HCEC 1CT (cell line): ENCODE results near the gene CHST13.
A peak's percentile ranks its signal among the peaks of the same experiment; 100 is the strongest.
"Not testable (repeated sequence)": the region's sequence is repeated elsewhere in the genome, so short reads cannot be mapped to it uniquely, and the experiment has no call there.

Source experiments
- DNase-seq: peaks from one replicate; pipeline ENCODE4 v3.0.0-alpha.2; 2017

CHST13 gene

DNA sequence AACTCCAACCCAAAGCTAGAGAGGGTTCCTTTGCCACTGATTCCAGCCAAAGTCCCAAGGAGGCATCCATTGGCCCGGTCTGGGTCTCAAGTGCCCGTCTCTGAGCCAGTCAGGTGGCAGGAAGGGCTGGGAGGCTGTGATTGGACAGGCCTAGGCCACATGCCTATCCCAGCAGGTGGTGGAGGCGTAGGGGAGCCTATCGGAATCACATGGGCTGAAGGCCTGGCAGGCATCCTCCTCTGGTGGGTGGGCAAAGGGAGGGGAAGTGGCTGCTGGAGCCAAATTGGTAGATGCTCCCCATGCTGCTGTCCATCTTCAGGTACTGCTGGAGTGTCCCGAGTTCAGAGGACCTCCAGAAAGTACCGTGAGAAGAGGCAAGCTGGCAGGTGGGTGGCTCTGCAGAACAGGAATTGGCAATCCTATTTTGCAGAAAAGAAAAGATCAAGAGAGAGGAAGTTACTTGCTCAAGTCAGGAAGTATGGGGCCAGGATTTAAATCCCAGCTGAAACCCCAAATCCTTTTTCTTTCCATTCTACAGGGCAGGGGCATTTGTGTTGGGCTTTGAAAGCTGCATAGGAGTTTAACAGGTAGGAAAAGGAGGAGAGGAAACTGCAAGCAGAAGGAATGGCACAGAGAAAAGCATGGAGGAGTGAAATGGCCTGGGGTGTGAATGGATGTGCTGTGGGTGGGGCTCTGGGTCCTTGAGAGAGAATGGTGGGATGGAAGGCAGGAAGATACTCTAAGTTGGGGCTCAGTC lies 3.7 kb downstream of the CHST13 start:
- DNase-seq: no peak

DNA sequence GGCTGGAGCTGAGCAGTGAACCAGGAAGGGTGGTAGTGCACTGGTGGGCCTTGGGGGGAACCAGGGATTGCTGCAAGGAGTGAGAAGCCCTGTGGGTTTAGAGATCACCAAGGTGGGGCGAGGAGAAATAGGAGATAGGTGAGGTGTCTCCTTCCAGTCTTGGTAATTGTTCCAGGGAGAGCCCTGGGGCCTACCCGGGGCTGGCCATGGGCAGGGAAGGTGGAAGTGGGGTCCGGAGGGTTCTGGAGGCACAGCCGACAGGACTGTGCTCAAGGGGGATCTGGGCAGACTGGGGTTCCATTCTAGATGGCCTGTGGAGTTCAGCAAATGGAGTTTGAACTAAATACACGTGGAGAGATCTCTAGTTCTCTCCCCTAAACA lies 4.5 kb downstream of the CHST13 start:
- no peak for DNase-seq

GRCh38 chr3:126528800-126529541 lies 5.0 kb downstream of the CHST13 start:
- no peak for DNase-seq

DNA sequence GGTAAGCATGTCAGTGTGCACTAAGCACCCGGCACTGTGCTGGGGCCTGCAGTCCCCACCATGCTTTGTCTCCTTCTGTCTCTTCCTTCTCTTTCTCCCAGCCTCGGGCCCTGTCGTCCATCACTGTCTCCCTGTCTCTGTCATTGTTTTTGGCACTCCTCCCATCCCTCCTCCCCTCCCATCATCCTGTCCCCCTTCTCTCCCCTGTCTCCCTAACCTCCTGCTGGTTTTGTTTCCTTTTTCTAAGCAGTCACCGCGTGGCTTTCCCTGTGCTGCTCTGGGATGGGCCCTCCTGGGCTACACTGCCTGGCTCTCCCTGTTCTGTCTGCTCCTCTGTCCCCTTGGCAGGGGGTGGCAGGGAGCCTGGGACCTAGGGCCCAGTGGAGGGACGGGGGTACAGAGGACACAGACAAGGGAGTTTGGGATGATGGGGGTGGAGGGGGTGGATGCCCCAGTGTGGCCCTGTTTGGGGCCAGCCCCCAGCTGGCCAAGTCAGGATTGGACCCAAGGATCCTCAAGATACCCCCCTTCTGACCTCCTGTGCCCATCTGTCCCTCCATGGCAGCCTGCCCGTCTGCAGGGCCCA lies 5.7 kb downstream of the CHST13 start:
- DNase-seq: no peak

- no peak for DNase-seq
Measured at GRCh38 chr3:126530171-126531050, 6.5 kb downstream of the CHST13 start.

GRCh38 chr3:126531051-126531330 lies 7.0 kb downstream of the CHST13 start:
- DNase-seq: no peak

GRCh38 chr3:126533506-126533905 lies 9.6 kb downstream of the CHST13 start:
- DNase-seq: no peak

GRCh38 chr3:126534716-126535115 lies 10.8 kb downstream of the CHST13 start:
- DNase-seq: not testable (repeated sequence)

DNA sequence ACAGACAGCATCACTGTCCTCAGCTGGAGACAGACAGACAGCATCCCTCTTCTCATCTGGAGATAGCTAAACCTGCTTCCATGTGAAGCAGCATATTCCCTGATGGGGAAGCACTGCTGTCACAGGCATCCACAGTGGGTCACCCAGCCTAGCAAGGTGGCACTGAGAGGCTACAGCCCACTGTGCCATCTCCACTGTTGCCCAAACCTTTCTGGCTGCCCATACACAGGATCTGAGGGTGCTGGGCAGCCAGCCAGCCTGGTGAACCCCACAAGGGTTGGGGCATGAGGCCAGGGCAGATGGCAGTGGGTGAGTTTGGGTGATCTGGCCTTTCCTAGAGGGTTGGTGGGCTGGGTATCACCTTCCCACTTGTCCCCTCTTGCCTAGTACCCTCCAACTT lies 11.7 kb downstream of the CHST13 start:
- DNase-seq: no peak

GRCh38 chr3:126536126-126536525 lies 12.2 kb downstream of the CHST13 start:
- DNase-seq: no peak

- no peak for DNase-seq
Measured at GRCh38 chr3:126537116-126537729, 13.3 kb downstream of the CHST13 start.

DNA sequence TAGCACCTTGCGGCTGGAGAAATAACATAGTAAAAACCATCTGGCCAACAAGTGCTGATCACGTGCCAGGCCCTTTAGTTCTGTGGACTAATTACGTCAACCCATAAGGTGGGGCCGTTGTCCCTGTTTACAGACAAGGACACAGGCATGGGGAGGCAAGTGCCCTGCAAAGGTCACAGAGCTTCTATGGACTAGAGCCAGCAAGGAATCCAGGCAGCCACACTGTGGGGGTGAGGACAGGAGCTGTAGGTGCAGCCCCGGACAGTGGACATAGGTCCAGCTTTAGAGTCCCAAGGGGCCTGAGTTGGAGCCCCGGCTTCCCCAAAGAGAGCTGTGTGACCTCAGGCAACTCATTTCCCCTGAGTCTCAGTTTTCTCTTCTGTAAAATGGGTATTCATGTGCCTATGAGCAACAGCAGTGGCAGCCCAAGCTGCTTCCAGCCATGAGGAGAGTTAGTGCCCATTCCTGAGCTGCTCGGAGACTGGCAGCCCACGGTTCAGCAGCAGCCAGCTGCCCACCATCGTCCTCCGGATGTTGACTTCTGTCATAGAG lies 13.9 kb downstream of the CHST13 start:
- DNase-seq: no peak

- no peak for DNase-seq
Measured at GRCh38 chr3:126538316-126538715, 14.4 kb downstream of the CHST13 start.

DNA sequence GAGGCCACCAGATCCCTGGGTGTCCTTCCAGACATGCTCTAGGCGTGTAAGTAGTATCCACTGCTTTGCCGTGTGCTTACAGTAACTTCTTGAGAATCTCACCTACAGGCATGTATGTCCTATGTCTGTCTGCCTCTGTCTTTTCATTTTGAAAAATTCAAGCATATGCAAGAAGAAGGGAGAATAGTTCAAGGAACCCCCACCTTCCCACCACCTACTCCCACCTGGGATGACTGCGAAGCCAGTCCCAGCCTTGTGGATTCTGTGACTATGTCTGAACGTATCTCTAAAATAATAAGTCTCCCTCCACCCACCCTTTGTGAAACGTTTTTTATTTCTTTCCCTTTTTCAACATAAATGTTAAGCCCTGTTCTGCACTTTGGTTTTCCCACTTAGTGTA lies 15.0 kb downstream of the CHST13 start:
- no peak for DNase-seq

- no peak for DNase-seq
Measured at GRCh38 chr3:126539558-126540250, 15.7 kb downstream of the CHST13 start.

GRCh38 chr3:126540342-126540849 lies 16.4 kb downstream of the CHST13 start:
- peak; percentile 91 for DNase-seq

- DNase-seq: no peak
Measured at GRCh38 chr3:126540951-126541627, 17.1 kb downstream of the CHST13 start.

- no peak for DNase-seq
Measured at GRCh38 chr3:126541628-126542339, 17.8 kb downstream of the CHST13 start.

DNA sequence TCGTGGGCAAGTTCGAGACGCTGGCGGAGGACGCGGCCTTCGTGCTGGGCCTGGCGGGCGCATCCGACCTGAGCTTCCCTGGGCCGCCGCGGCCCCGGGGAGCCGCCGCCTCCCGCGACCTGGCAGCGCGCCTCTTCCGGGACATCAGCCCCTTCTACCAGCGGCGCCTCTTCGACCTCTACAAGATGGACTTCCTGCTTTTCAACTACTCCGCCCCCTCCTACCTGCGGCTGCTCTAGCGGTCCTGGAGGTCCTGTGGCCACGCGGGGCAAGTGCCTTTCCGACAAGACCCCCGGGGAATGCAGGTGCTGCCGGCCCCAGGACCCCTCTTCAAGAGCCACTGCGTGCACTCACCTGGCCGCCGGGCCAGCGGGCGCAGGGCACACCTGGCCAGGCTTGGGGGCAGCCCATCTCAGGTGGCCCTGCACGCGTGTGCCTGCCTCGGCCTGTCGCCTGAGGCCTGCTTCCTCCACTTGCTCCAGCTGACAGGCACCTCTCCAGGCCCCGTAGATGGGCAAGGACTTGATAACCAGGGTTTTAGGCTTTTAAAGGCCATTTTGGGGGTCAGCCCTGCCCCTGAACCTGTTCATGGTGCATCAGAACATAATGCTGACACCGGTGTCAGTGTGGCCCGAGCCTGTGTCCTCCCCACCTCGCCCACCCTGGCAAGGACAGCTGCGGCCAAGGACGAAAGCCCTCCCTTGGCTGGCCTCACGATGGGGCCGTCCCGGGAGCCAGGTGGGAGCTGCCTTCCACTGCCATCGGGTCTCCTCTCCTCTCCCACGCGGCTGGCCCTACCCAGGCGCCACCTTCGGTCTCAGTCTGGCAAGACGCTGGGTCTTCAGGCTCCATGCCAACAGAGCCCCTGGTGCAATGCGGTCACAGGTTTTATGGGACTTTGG lies 18.6 kb downstream of the CHST13 start:
- no peak for DNase-seq
